HFFc6 (cell line): Measurements from ENCODE around the gene PLXDC1. TPM values are rescaled to one million over a fixed set of nuclear protein-coding genes. Genes with fewer than 3 reads are reported as not detected.
"Not testable (repeated sequence)": the region's sequence is repeated elsewhere in the genome, so short reads cannot be mapped to it uniquely, and the experiment has no call there.

ENCODE experiments used
- DNase-seq: peaks from one replicate; pipeline ENCODE4 v3.0.0-alpha.2; 2018
- H3K27ac Mint-ChIP-seq: 2 replicates; pipeline ENCODE4 v1.8.0; 2020; ENCODE audit warnings: mild to moderate bottlenecking, mixed read lengths
- H3K27me3 Mint-ChIP-seq: 2 replicates; pipeline ENCODE4 v1.8.0; 2021; ENCODE audit warnings: mild to moderate bottlenecking, moderate library complexity, mixed read lengths; ENCODE audit not compliant: insufficient read depth
- H3K36me3 Mint-ChIP-seq: 2 replicates; pipeline ENCODE4 v1.8.0; 2021; ENCODE audit warnings: low read depth, mixed read lengths
- H3K4me1 Mint-ChIP-seq: 2 replicates; pipeline ENCODE4 v1.8.0; 2020; ENCODE audit warnings: low read depth, mixed read lengths
- H3K4me3 Mint-ChIP-seq: 2 replicates; pipeline ENCODE4 v1.8.0; 2020; ENCODE audit warnings: mild to moderate bottlenecking, moderate library complexity, mixed read lengths
- H3K9me3 Mint-ChIP-seq: 2 replicates; pipeline ENCODE4 v1.8.0; 2020; ENCODE audit warnings: mild to moderate bottlenecking, mixed read lengths
- total RNA-seq, 6 experiments: library from RNA; stranded (reverse); fragmentation: NEBNext Ultra II Directional; extraction: Animal tissue kit (Norgen Biotek cat#: 25700); gene quantifications; 2 replicates in 1 of 6; 3 replicates in 5 of 6; pipeline ENCODE4 v1.2.3, GENCODE V29; 2021
- TF ChIP-seq, protein P1 (sequence below): fragments of 200-600 bp; sonication (generic); IDR thresholded peaks from 2 replicates; pipeline ENCODE4 v1.5.0; 2021; ENCODE audit warnings: antibody characterized with exemption, mild to moderate bottlenecking

PLXDC1 gene
- total RNA-seq, 6 experiments from 2014 or later, result 0.20 to 2.2 (median 0.69) TPM

DNA sequence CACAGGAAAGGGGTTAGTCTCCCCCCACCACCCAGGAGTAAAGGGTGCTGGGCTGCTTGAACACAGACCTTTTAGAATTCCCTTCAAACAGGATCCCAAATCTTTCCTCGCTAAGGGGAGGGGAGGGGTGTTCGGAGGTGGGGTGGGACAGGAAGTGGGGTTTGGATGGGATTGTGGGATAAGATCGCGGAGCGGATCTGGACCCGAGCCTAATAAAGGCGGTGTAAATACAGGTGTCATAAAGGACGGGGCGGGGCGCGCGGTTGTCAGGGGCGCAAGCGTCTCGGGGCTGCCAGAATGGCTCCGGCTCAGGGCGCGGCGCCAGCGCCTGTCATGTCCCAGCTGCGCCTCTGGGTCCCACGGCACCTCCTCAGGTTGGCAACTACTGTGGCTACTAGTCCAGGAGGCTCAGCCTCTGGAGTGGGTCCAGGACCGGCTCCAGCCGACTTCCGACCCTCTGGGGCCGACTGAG is 124.4 kb downstream of the PLXDC1 start:
- TF ChIP-seq, protein P1, sequence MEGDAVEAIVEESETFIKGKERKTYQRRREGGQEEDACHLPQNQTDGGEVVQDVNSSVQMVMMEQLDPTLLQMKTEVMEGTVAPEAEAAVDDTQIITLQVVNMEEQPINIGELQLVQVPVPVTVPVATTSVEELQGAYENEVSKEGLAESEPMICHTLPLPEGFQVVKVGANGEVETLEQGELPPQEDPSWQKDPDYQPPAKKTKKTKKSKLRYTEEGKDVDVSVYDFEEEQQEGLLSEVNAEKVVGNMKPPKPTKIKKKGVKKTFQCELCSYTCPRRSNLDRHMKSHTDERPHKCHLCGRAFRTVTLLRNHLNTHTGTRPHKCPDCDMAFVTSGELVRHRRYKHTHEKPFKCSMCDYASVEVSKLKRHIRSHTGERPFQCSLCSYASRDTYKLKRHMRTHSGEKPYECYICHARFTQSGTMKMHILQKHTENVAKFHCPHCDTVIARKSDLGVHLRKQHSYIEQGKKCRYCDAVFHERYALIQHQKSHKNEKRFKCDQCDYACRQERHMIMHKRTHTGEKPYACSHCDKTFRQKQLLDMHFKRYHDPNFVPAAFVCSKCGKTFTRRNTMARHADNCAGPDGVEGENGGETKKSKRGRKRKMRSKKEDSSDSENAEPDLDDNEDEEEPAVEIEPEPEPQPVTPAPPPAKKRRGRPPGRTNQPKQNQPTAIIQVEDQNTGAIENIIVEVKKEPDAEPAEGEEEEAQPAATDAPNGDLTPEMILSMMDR, result no peak
- peaks cover 8% of the 10 kb centered on the region for H3K4me1 Mint-ChIP-seq
- H3K9me3 Mint-ChIP-seq, result no peaks in the 10 kb centered on the region
- DNase-seq, result no peak
- no peaks in the 10 kb centered on the region for H3K36me3 Mint-ChIP-seq
- H3K27ac Mint-ChIP-seq, result no peak overlapping the region
- peaks cover 37% of the 10 kb centered on the region for H3K27me3 Mint-ChIP-seq
- peak overlapping the region; percentile 77 for H3K4me3 Mint-ChIP-seq

DNA sequence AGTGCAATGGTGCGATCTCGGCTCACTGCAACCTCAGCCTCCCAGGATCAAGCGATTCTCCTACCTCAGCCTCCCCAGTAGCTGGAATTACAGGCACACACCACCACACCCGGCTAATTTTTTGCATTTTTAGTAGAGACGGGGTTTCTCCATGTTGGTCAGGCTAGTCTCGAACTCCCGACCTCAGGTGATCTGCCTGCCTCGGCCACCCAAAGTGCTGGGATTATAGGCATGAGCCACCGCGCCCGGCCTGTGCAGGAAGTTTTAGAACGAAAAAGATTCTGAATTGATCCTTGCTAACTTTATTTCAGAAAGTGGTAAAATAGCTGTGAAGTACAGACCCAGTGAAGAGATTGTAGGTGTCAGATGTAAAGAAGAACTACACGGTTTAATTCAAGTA is 125.1 kb downstream of the PLXDC1 start:
- Mint-ChIP-seq H3K4me3 (peak overlapping the region; percentile 77; the same call in 1 of the 2 replicates), H3K27me3 (peaks cover 34% of the 10 kb centered on the region)
- H3K9me3 Mint-ChIP-seq, H3K27ac Mint-ChIP-seq, DNase-seq, H3K4me1 Mint-ChIP-seq, H3K36me3 Mint-ChIP-seq: not testable (repeated sequence)

DNA sequence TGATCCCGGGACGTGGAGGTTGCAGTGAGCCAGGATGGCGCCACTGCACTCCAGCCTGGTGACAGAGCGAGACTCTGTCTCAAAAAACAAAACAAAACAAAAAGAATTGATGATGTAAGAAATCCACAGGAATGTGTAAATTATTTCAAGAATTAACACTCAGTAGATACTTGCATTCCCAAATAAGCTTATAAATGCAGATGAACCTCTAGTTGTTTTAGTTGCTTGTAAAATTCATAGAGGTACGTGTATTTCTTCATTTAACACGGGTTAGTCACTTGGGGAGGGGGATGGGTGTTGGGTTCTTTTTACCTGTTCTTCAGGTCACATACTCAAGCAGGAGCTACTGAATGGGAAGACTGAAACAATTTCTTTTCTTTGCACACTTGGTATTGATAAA is 128.5 kb downstream of the PLXDC1 start:
- H3K27ac Mint-ChIP-seq, result no peak overlapping the region
- H3K27me3 Mint-ChIP-seq, result peaks cover 19% of the 10 kb centered on the region
- H3K4me3 Mint-ChIP-seq, result no peak overlapping the region
- H3K4me1 Mint-ChIP-seq, result peaks cover 19% of the 10 kb centered on the region
- H3K9me3 Mint-ChIP-seq, result peaks cover 11% of the 10 kb centered on the region; the same call in 1 of the 2 replicates
- DNase-seq, result no peak
- no peaks in the 10 kb centered on the region; the same call in 1 of the 2 replicates for H3K36me3 Mint-ChIP-seq
- TF ChIP-seq, protein P1, result no peak

DNA sequence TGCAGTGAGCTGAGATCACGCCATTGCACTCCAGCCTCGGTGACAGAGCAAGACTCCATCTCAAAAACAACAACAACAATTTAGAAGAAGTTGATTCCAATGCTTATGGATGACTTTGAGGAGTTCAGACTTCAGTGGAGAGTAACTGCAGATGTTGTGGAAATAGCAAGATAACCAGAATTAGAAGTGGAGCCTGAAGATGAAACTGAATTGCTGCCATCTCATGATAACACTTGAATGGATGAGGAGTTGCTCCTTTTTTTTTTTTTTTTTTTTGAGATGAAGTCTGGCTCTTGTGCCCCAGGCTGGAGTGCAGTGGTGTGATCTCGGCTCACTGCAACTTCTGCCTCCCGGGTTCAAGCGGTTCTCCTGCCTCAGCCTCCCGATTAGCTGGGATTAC is 131.4 kb downstream of the PLXDC1 start:
- not testable (repeated sequence) for H3K27ac Mint-ChIP-seq, H3K4me3 Mint-ChIP-seq, DNase-seq, H3K27me3 Mint-ChIP-seq, H3K36me3 Mint-ChIP-seq
- Mint-ChIP-seq H3K9me3 (peaks cover 11% of the 10 kb centered on the region; the same call in 1 of the 2 replicates), H3K4me1 (peaks cover 18% of the 10 kb centered on the region)

DNA sequence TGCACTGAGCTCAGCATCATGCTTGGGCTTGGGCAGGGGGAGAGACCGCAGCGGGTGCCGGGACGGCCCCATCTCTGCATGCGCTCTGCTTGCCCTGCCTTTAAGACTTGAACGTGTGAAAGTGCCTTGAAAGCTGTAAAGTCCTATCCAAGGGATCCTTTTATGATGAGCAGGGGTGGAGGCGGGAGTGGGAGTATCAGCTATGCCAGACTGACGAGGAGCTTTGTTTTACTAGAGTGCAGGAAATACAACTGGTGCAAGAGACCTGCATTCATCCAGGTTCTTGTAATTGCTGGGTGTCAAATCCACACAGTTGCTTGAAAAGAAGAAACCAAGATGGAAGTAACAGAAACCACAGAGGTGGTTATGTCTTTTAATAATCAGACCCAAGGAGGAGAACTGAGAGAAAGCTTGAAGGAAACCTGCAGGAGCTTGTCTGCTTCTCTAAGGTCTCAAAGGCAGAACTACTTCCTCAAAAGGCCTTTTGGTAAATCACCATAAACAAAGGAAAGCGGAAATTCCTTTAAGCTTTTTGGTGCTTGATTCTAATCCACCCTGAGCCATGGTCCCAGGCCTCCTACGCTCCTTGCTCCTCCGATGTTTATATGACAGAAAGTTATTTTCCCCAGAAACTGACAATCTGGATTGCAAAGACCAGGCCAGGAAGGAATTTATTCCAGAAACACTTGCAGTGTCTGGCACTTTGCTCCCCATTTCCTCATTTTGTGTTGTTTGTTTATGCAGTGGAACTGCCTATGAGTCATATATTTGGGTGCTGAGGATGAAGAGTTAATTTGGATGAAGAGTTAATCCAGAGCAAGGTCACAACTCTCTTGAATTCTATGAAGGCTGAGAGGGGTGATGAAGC is 132.9 kb downstream of the PLXDC1 start:
- H3K27ac Mint-ChIP-seq, result no peak overlapping the region

DNA sequence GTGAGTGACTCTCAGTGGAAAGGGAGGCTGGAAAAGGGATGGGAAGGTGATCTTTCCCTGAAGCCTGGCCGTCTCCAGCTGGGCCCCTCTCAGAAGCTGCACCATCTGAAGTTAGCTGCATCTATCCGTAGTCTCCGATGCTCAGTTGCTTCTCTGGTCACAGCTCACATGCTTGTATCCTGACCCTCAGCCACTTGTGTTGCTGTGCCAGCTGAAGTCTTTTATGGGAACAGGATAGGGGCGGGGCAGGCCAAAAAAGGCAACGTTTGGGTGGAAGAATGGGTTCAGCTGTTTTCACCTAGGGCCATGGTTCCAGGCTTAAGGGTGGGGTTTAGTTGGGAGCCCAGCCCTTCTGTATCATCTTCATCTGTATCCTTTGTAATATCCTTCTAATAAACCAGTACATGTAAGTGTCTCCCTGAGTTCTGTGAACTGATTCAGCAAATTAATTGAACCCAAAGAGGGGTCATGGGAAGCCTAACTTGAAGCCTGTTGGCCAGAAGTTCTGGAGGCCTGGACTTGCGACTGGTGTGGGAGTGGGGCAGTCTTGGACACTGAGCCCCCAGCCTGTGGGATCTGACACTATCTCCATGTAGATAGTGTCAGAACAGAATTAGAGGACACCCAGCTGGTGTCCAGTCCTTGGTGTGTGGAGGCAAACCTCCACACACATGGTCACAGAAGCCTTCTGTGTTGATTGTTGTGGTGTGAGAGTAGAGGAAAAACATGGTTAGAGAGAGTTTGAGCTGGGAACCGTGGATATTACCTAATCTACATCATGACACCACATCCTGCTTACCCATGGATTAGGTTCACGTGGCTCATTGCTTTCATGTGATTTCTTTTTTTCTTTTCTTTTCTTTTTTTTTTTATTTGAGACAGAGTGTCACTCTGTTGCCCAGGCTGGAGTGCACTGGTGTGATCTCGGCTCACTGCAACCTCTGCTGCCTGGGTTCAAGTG is 135.0 kb downstream of the PLXDC1 start:
- Mint-ChIP-seq H3K27me3 (no peaks in the 10 kb centered on the region; the same call in 1 of the 2 replicates), H3K4me3 (no peak overlapping the region), H3K36me3 (no peaks in the 10 kb centered on the region; the same call in 1 of the 2 replicates), H3K4me1 (peaks cover 30% of the 10 kb centered on the region), H3K27ac (no peak overlapping the region), H3K9me3 (peaks cover 11% of the 10 kb centered on the region; the same call in 1 of the 2 replicates)
- TF ChIP-seq, protein P1, result no peak
- no peak for DNase-seq

More for the DNA sequence above, 132.9 kb downstream of the PLXDC1 start:
- H3K4me1 Mint-ChIP-seq, result peaks cover 30% of the 10 kb centered on the region
- peaks cover 11% of the 10 kb centered on the region; the same call in 1 of the 2 replicates for H3K9me3 Mint-ChIP-seq
- H3K27me3 Mint-ChIP-seq, result peaks cover 2% of the 10 kb centered on the region
- H3K4me3 Mint-ChIP-seq, result no peak overlapping the region
- H3K36me3 Mint-ChIP-seq, result no peaks in the 10 kb centered on the region; the same call in 1 of the 2 replicates
- DNase-seq, result no peak
- TF ChIP-seq, protein P1, result no peak
